ENCODE results near the gene MAGI2.
A peak's percentile ranks its signal among the peaks of the same experiment; 100 is the strongest.
"Not testable (repeated sequence)": the region's sequence is repeated elsewhere in the genome, so short reads cannot be mapped to it uniquely, and the experiment has no call there.

The MAGI2 gene

GRCh38 chr7:79036356-79036755 lies 417.1 kb downstream of the MAGI2 start:
- no peak overlapping the region for H3K4me3 ChIP-seq (ENCODE audit: low read length)
- no peak for DNase-seq (ENCODE audit: low read depth, low spot score)

- no peak overlapping the region for H3K4me3 ChIP-seq (ENCODE audit: low read length)
- DNase-seq (ENCODE audit: low read depth, low spot score), result no peak
Measured at GRCh38 chr7:79035858-79036257, 417.6 kb downstream of the MAGI2 start.

GRCh38 chr7:79034730-79035129 lies 418.7 kb downstream of the MAGI2 start:
- no peak for DNase-seq (ENCODE audit: low read depth, low spot score)
- no peak overlapping the region for H3K4me3 ChIP-seq (ENCODE audit: low read length)

- DNase-seq (ENCODE audit: low read depth, low spot score); H3K4me3 ChIP-seq (ENCODE audit: low read length): not testable (repeated sequence)
Measured at GRCh38 chr7:79019711-79020110, 433.8 kb downstream of the MAGI2 start.

GRCh38 chr7:79011921-79012320 lies 441.5 kb downstream of the MAGI2 start:
- DNase-seq (ENCODE audit: low read depth, low spot score), result no peak
- H3K4me3 ChIP-seq (ENCODE audit: low read length), result no peak overlapping the region

- DNase-seq (ENCODE audit: low read depth, low spot score), result no peak
- no peak overlapping the region for H3K4me3 ChIP-seq (ENCODE audit: low read length)
Measured at GRCh38 chr7:79009647-79010046, 443.8 kb downstream of the MAGI2 start.

- H3K4me3 ChIP-seq (ENCODE audit: low read length), result no peak overlapping the region
- no peak for DNase-seq (ENCODE audit: low read depth, low spot score)
Measured at GRCh38 chr7:79008786-79009185, 444.7 kb downstream of the MAGI2 start.

- no peak overlapping the region for H3K4me3 ChIP-seq (ENCODE audit: low read length)
- no peak for DNase-seq (ENCODE audit: low read depth, low spot score)
Measured at GRCh38 chr7:78996013-78996412, 457.5 kb downstream of the MAGI2 start.

- DNase-seq (ENCODE audit: low read depth, low spot score), result peak; percentile 50
- no peak overlapping the region for H3K4me3 ChIP-seq (ENCODE audit: low read length)
Measured at GRCh38 chr7:78993341-78993740, 460.1 kb downstream of the MAGI2 start.

GRCh38 chr7:78985509-78985908 lies 468.0 kb downstream of the MAGI2 start:
- peak; percentile 8 for DNase-seq (ENCODE audit: low read depth, low spot score)
- no peak overlapping the region for H3K4me3 ChIP-seq (ENCODE audit: low read length)

GRCh38 chr7:78983483-78983882 lies 470.0 kb downstream of the MAGI2 start:
- DNase-seq (ENCODE audit: low read depth, low spot score), result no peak
- no peak overlapping the region for H3K4me3 ChIP-seq (ENCODE audit: low read length)

- DNase-seq (ENCODE audit: low read depth, low spot score), result no peak
- no peak overlapping the region for H3K4me3 ChIP-seq (ENCODE audit: low read length)
Measured at GRCh38 chr7:78970440-78970916, 483.0 kb downstream of the MAGI2 start.

- no peak for DNase-seq (ENCODE audit: low read depth, low spot score)
- no peak overlapping the region for H3K4me3 ChIP-seq (ENCODE audit: low read length)
Measured at GRCh38 chr7:78968951-78969350, 484.5 kb downstream of the MAGI2 start.

- H3K4me3 ChIP-seq (ENCODE audit: low read length); DNase-seq (ENCODE audit: low read depth, low spot score): not testable (repeated sequence)
Measured at GRCh38 chr7:78967561-78967960, 485.9 kb downstream of the MAGI2 start.

GRCh38 chr7:78967046-78967445 lies 486.4 kb downstream of the MAGI2 start:
- H3K4me3 ChIP-seq (ENCODE audit: low read length), result no peak overlapping the region
- no peak for DNase-seq (ENCODE audit: low read depth, low spot score)

- H3K4me3 ChIP-seq (ENCODE audit: low read length), result no peak overlapping the region
- DNase-seq (ENCODE audit: low read depth, low spot score), result no peak
Measured at GRCh38 chr7:78959477-78959876, 494.0 kb downstream of the MAGI2 start.

GRCh38 chr7:78955329-78955728 lies 498.1 kb downstream of the MAGI2 start:
- no peak for DNase-seq (ENCODE audit: low read depth, low spot score)
- no peak overlapping the region for H3K4me3 ChIP-seq (ENCODE audit: low read length)

GRCh38 chr7:78953726-78954363 lies 499.6 kb downstream of the MAGI2 start:
- H3K4me3 ChIP-seq (ENCODE audit: low read length), result no peak overlapping the region
- no peak for DNase-seq (ENCODE audit: low read depth, low spot score)

- no peak for DNase-seq (ENCODE audit: low read depth, low spot score)
- no peak overlapping the region for H3K4me3 ChIP-seq (ENCODE audit: low read length)
Measured at GRCh38 chr7:78953090-78953489, 500.4 kb downstream of the MAGI2 start.

- no peak overlapping the region for H3K4me3 ChIP-seq (ENCODE audit: low read length)
- DNase-seq (ENCODE audit: low read depth, low spot score), result no peak
Measured at GRCh38 chr7:78939669-78940068, 513.8 kb downstream of the MAGI2 start.

GRCh38 chr7:78924581-78924980 lies 528.9 kb downstream of the MAGI2 start:
- no peak for DNase-seq (ENCODE audit: low read depth, low spot score)

More at GRCh38 chr7:78924581-78924980, 528.9 kb downstream of the MAGI2 start:
- H3K4me3 ChIP-seq (ENCODE audit: low read length), result no peak overlapping the region

Data from Jurkat, Clone E6-1 (cell line).